ENCODE data around the gene ZNF689. TPM values are rescaled to one million over a fixed set of nuclear protein-coding genes. Genes with fewer than 3 reads are reported as not detected.

ZNF689 gene
- total RNA-seq, 1 experiment from 2014 or later, result 10.3 TPM

GRCh38 chr16:30561089-30561816 is 48.9 kb downstream of the ZNF689 start:
- no peak overlapping the region for H3K9ac ChIP-seq (ENCODE audit: low read length)
- RAD21 ChIA-PET (ENCODE audit: low non-redundant PET in 1 of 2, low total read pairs in 2 of 2, uncharacterized antibody in 2 of 2, unreplicated experiment in 2 of 2), result no interaction called here
- intact Hi-C loops (cut with micrococcal nuclease), result no loop called here
- CTCF ChIA-PET, result no interaction called here
- H3K4me1 ChIP-seq (ENCODE audit: control insufficient read depth in 1 of 2, insufficient read depth in 2 of 2, low read length in 2 of 2), result peaks cover 10 to 21% of the 10 kb centered on the region in 2 experiments
- H3K79me2 ChIP-seq (ENCODE audit: insufficient read depth, low read length), result peaks cover 10% of the 10 kb centered on the region; the same call in 1 of the 2 replicates
- no peak for TF ChIP-seq JUND (IDR thresholded peaks at IDR 0.05)
- TF ChIP-seq EGR1 (IDR thresholded peaks at IDR 0.05; ENCODE audit: low read depth), result no peak
- no peak for TF ChIP-seq SRF (IDR thresholded peaks at IDR 0.05; ENCODE audit: low read depth)
- no peak for TF ChIP-seq SIN3A (IDR thresholded peaks at IDR 0.05; ENCODE audit: low read depth)
- TF ChIP-seq MAX (IDR thresholded peaks at IDR 0.05), result no peak
- no peak for TF ChIP-seq ATF3 (IDR thresholded peaks at IDR 0.05)
- no peak for TF ChIP-seq ZNF274 (IDR thresholded peaks at IDR 0.05; ENCODE audit: low read depth, low read length)
- no peak for TF ChIP-seq EZH2phosphoT487 (IDR thresholded peaks at IDR 0.05; ENCODE audit: borderline replicate concordance)
- TF ChIP-seq REST (IDR thresholded peaks at IDR 0.05; ENCODE audit: low read depth), result no peak
- TF ChIP-seq FOSL1 (IDR thresholded peaks at IDR 0.05; ENCODE audit: low read depth), result no peak
- no peak for TF ChIP-seq EZH2 (IDR thresholded peaks at IDR 0.05)
- TF ChIP-seq CTCF (IDR thresholded peaks at IDR 0.05 in 2 of 3, conservative IDR thresholded peaks at IDR 0.05 in 1 of 3; ENCODE audit: borderline replicate concordance in 1 of 3, insufficient read depth in 1 of 3, low read depth in 2 of 3, low read length in 2 of 3), result no peak
- TF ChIP-seq RAD21 (IDR thresholded peaks at IDR 0.05; ENCODE audit: low read depth), result no peak
- no peak overlapping the region for H3K27ac ChIP-seq (ENCODE audit: low read depth, low read length)
- no peaks in the 10 kb centered on the region for H3K36me3 ChIP-seq (ENCODE audit: control insufficient read depth in 1 of 2, insufficient read depth in 2 of 2, low read length in 2 of 2)
- no peaks in the 10 kb centered on the region for H3K9me2 ChIP-seq (ENCODE audit: insufficient read depth)
- DNase-seq (ENCODE audit: low read depth, low spot score) (no peak), ATAC-seq (no peak)
- H3K4me3 ChIP-seq (replicated peaks in 1 of 2; ENCODE audit: low read depth in 1 of 2, low read length in 2 of 2), result no peak overlapping the region
- H4K20me1 ChIP-seq (ENCODE audit: insufficient read depth), result no peaks in the 10 kb centered on the region
- H2AFZ ChIP-seq (ENCODE audit: low read depth, low read length, poor library complexity, severe bottlenecking), result no peak overlapping the region
- BruUV-seq (replicated peaks), result no TSS peak
- H3K27me3 ChIP-seq (ENCODE audit: insufficient read depth, low read length), result no peaks in the 10 kb centered on the region
- H3K4me2 ChIP-seq (ENCODE audit: low read length), result no peak overlapping the region
- POLR2A ChIA-PET, result no interaction called here
- no peaks in the 10 kb centered on the region for H3K9me3 ChIP-seq (ENCODE audit: control insufficient read depth in 1 of 2, insufficient read depth in 1 of 2, low read depth in 1 of 2, low read length in 2 of 2)
